Naive thymus-derived CD8-positive, alpha-beta T cell (primary cell): Measurements from ENCODE around the gene CLEC16A. TPM values are rescaled to one million over a fixed set of nuclear protein-coding genes. Genes with fewer than 3 reads are reported as not detected.

Source experiments
- ATAC-seq, 2 donors: fragments of 150-1000 bp; cut with Tn5 transposase in 1 of 2; sonication (Bioruptor Pico), chemical (Tn5 transposase) in 1 of 2; 1 replicate in 1 of 2; 2 replicates in 1 of 2; pipeline ENCODE4 v1.10.0; 2021; ENCODE audit warnings: mild to moderate bottlenecking in 2 of 2, moderate library complexity in 2 of 2
- POLR2A ChIA-PET: fragments of 350-600 bp; sonication (Branson Sonifier 250); formaldehyde crosslinking; loops from one replicate; lab custom pipeline; 2021; ENCODE audit warnings: antibody characterized with exemption; lab: Charles Lee
- DNase-seq, 10 donors: peaks; one replicate each; pipeline versions ENCODE4 v3.0.0 to v3.0.0-alpha.2; 2020 to 2022
- H3K27ac Mint-ChIP-seq, 10 donors: one replicate each; pipeline ENCODE4 v1.8.0; 2020 to 2022; ENCODE audit warnings: mild to moderate bottlenecking in 10 of 10, mixed read lengths in 10 of 10, moderate library complexity in 4 of 10, inconsistent platforms in 1 of 10
- H3K27me3 Mint-ChIP-seq, 5 donors: one replicate each; pipeline ENCODE4 v1.8.0; 2021 to 2022; ENCODE audit warnings: mixed read lengths in 5 of 5
- H3K36me3 Mint-ChIP-seq, 3 donors: one replicate each; pipeline ENCODE4 v1.8.0; 2020 to 2022; ENCODE audit warnings: mixed read lengths in 3 of 3, mild to moderate bottlenecking in 2 of 3, inconsistent platforms in 1 of 3
- H3K4me1 Mint-ChIP-seq, 4 donors: one replicate each; pipeline ENCODE4 v1.8.0; 2021 to 2022; ENCODE audit warnings: mixed read lengths in 4 of 4
- H3K4me3 Mint-ChIP-seq, 10 donors: one replicate each; pipeline ENCODE4 v1.8.0; 2020 to 2022; ENCODE audit warnings: mild to moderate bottlenecking in 10 of 10, mixed read lengths in 10 of 10, moderate library complexity in 6 of 10, inconsistent platforms in 1 of 10
- H3K9me3 Mint-ChIP-seq, 9 donors: one replicate each; pipeline ENCODE4 v1.8.0; 2020 to 2022; ENCODE audit warnings: mixed read lengths in 9 of 9, mild to moderate bottlenecking in 3 of 9, inconsistent platforms in 1 of 9, moderate library complexity in 1 of 9
- polyA plus RNA-seq, 3 donors: library from polyadenylated mRNA; unstranded; fragments of 300-500 nt; fragmentation: Illumina TruSeq; gene quantifications; one replicate each; pipeline ENCODE4 v1.2.3, GENCODE V29; 2021
- total RNA-seq, 8 experiments: library from RNA in 2 of 8; stranded (reverse) in 2 of 8; gene quantifications; one replicate each; pipeline ENCODE4 v1.2.3 and lab custom pipeline; 2021 to 2026

The CLEC16A gene
- total and polyA plus RNA-seq, 5 experiments from 2014 or later: 8.5 to 28.8 (median 19.4) TPM

GRCh38 chr16:11033629-11034420 lies 89.5 kb downstream of the CLEC16A start:
- POLR2A ChIA-PET: interaction anchor here (0.6 to 0.8 kb wide), 3 partner anchors 19 to 218 kb away, joined by 3 read pairs; no protein-coding TSS in a partner anchor
- no peaks in the 10 kb centered on the region for H3K27me3 Mint-ChIP-seq
- peaks cover 11 to 83% (median 41%) of the 10 kb centered on the region in 3 donors for H3K36me3 Mint-ChIP-seq
- peaks cover 0 to 12% (median 7%) of the 10 kb centered on the region in 9 donors for H3K9me3 Mint-ChIP-seq
- no peak for DNase-seq
- no peak for ATAC-seq
- H3K27ac Mint-ChIP-seq: peak overlapping the region in 1 of 10 donors; percentile 40
- H3K4me3 Mint-ChIP-seq: no peak overlapping the region
- H3K4me1 Mint-ChIP-seq: peaks cover 0 to 10% (median 0%) of the 10 kb centered on the region in 4 donors

- DNase-seq: no peak
- POLR2A ChIA-PET: interaction anchor here (0.6 to 0.8 kb wide), 2 partner anchors 20 to 217 kb away, joined by 3 read pairs; no protein-coding TSS in a partner anchor
- ATAC-seq: no peak
- Mint-ChIP-seq H3K27me3 (no peaks in the 10 kb centered on the region), H3K9me3 (peaks cover 0 to 5% (median under 1%) of the 10 kb centered on the region in 9 donors), H3K36me3 (peaks cover 5 to 81% (median 36%) of the 10 kb centered on the region in 3 donors), H3K27ac (no peak overlapping the region), H3K4me1 (peaks cover 0 to 7% (median 0%) of the 10 kb centered on the region in 4 donors), H3K4me3 (no peak overlapping the region)
Observed at GRCh38 chr16:11034481-11034931, 90.1 kb downstream of the CLEC16A start.

GRCh38 chr16:11035096-11035495 lies 90.7 kb downstream of the CLEC16A start:
- H3K4me3 Mint-ChIP-seq: no peak overlapping the region
- POLR2A ChIA-PET: no interaction called here
- H3K36me3 Mint-ChIP-seq: peaks cover 0 to 81% (median 37%) of the 10 kb centered on the region in 3 donors
- no peaks in the 10 kb centered on the region for H3K9me3 Mint-ChIP-seq
- DNase-seq: no peak
- H3K27me3 Mint-ChIP-seq: no peaks in the 10 kb centered on the region
- H3K4me1 Mint-ChIP-seq: peaks cover 0 to 8% (median 0%) of the 10 kb centered on the region in 4 donors
- no peak overlapping the region for H3K27ac Mint-ChIP-seq
- ATAC-seq: no peak

GRCh38 chr16:11036040-11036439 lies 91.7 kb downstream of the CLEC16A start:
- Mint-ChIP-seq H3K36me3 (peaks cover 0 to 82% (median 38%) of the 10 kb centered on the region in 3 donors), H3K27me3 (no peaks in the 10 kb centered on the region), H3K27ac (peak overlapping the region in 4 of 10 donors; percentile 21 to 79 (median 73)), H3K4me3 (no peak overlapping the region), H3K4me1 (peaks cover 0 to 9% (median 0%) of the 10 kb centered on the region in 4 donors), H3K9me3 (no peaks in the 10 kb centered on the region)
- DNase-seq: no peak
- no peak for ATAC-seq
- POLR2A ChIA-PET: interaction anchor here (0.6 kb wide), 1 partner anchor 219 kb away, joined by 3 read pairs; no protein-coding TSS in a partner anchor

- ATAC-seq: no peak
- H3K4me3 Mint-ChIP-seq: no peak overlapping the region
- no peaks in the 10 kb centered on the region for H3K27me3 Mint-ChIP-seq
- H3K4me1 Mint-ChIP-seq: peaks cover 0 to 9% (median 0%) of the 10 kb centered on the region in 4 donors
- no peaks in the 10 kb centered on the region for H3K9me3 Mint-ChIP-seq
- no peak for DNase-seq
- POLR2A ChIA-PET: no interaction called here
- H3K36me3 Mint-ChIP-seq: peaks cover 0 to 84% (median 37%) of the 10 kb centered on the region in 3 donors
- H3K27ac Mint-ChIP-seq: peak overlapping the region in 1 of 10 donors; percentile 24
Observed at GRCh38 chr16:11036868-11037410, 92.6 kb downstream of the CLEC16A start.

GRCh38 chr16:11038305-11038704 lies 93.9 kb downstream of the CLEC16A start:
- H3K27ac Mint-ChIP-seq: no peak overlapping the region

GRCh38 chr16:11038777-11039176 lies 94.4 kb downstream of the CLEC16A start:
- DNase-seq (no peak), ATAC-seq (no peak)
- Mint-ChIP-seq H3K27ac (peak overlapping the region in 2 of 10 donors; percentile 4 to 24), H3K36me3 (peaks cover 0 to 88% (median 37%) of the 10 kb centered on the region in 3 donors), H3K27me3 (no peaks in the 10 kb centered on the region), H3K4me3 (no peak overlapping the region), H3K9me3 (no peaks in the 10 kb centered on the region), H3K4me1 (peaks cover 0 to 6% (median 0%) of the 10 kb centered on the region in 4 donors)
- POLR2A ChIA-PET: no interaction called here

More at GRCh38 chr16:11038305-11038704, 93.9 kb downstream of the CLEC16A start:
- POLR2A ChIA-PET: no interaction called here
- Mint-ChIP-seq H3K27me3 (no peaks in the 10 kb centered on the region), H3K9me3 (no peaks in the 10 kb centered on the region), H3K36me3 (peaks cover 0 to 87% (median 33%) of the 10 kb centered on the region in 3 donors), H3K4me3 (no peak overlapping the region), H3K4me1 (peaks cover 0 to 6% (median 0%) of the 10 kb centered on the region in 4 donors)
- ATAC-seq (no peak), DNase-seq (no peak)

GRCh38 chr16:11039726-11040125 lies 95.4 kb downstream of the CLEC16A start:
- DNase-seq: no peak
- ATAC-seq: no peak
- no peaks in the 10 kb centered on the region for H3K9me3 Mint-ChIP-seq
- no peak overlapping the region for H3K27ac Mint-ChIP-seq
- POLR2A ChIA-PET: no interaction called here
- H3K4me3 Mint-ChIP-seq: no peak overlapping the region
- H3K36me3 Mint-ChIP-seq: peaks cover 0 to 87% (median 39%) of the 10 kb centered on the region in 3 donors
- H3K4me1 Mint-ChIP-seq: peaks cover 0 to 3% (median 0%) of the 10 kb centered on the region in 4 donors
- H3K27me3 Mint-ChIP-seq: no peaks in the 10 kb centered on the region

GRCh38 chr16:11042191-11042590 lies 97.8 kb downstream of the CLEC16A start:
- no peak for ATAC-seq
- H3K27ac Mint-ChIP-seq: no peak overlapping the region
- POLR2A ChIA-PET: no interaction called here
- no peaks in the 10 kb centered on the region for H3K27me3 Mint-ChIP-seq
- no peaks in the 10 kb centered on the region for H3K9me3 Mint-ChIP-seq
- DNase-seq: no peak
- peaks cover 0 to 87% (median 48%) of the 10 kb centered on the region in 3 donors for H3K36me3 Mint-ChIP-seq
- H3K4me3 Mint-ChIP-seq: no peak overlapping the region
- peaks cover 0 to 3% (median 0%) of the 10 kb centered on the region in 4 donors for H3K4me1 Mint-ChIP-seq

GRCh38 chr16:11045441-11045840 lies 101.1 kb downstream of the CLEC16A start:
- Mint-ChIP-seq H3K36me3 (peaks cover 0 to 79% (median 39%) of the 10 kb centered on the region in 3 donors), H3K27me3 (no peaks in the 10 kb centered on the region), H3K4me3 (no peak overlapping the region), H3K27ac (no peak overlapping the region), H3K4me1 (peaks cover 0 to 5% (median 1%) of the 10 kb centered on the region in 4 donors), H3K9me3 (no peaks in the 10 kb centered on the region)
- DNase-seq (no peak), ATAC-seq (no peak)
- POLR2A ChIA-PET: no interaction called here

- no peak for DNase-seq
- peak overlapping the region in 2 of 10 donors; percentile 21 to 55 for H3K27ac Mint-ChIP-seq
- POLR2A ChIA-PET: no interaction called here
- no peak overlapping the region for H3K4me3 Mint-ChIP-seq
- no peaks in the 10 kb centered on the region for H3K9me3 Mint-ChIP-seq
- no peak for ATAC-seq
- H3K4me1 Mint-ChIP-seq: peaks cover 0 to 9% (median 3%) of the 10 kb centered on the region in 4 donors
- peaks cover 0 to 75% (median 36%) of the 10 kb centered on the region in 3 donors for H3K36me3 Mint-ChIP-seq
- H3K27me3 Mint-ChIP-seq: no peaks in the 10 kb centered on the region
Observed at GRCh38 chr16:11045846-11046245, 101.5 kb downstream of the CLEC16A start.

- Mint-ChIP-seq H3K36me3 (peaks cover 0 to 71% (median 33%) of the 10 kb centered on the region in 3 donors), H3K9me3 (no peaks in the 10 kb centered on the region), H3K4me1 (peaks cover 3 to 14% (median 7%) of the 10 kb centered on the region in 4 donors), H3K27ac (no peak overlapping the region), H3K4me3 (no peak overlapping the region), H3K27me3 (no peaks in the 10 kb centered on the region)
- POLR2A ChIA-PET: no interaction called here
- no peak for DNase-seq
- no peak for ATAC-seq
Observed at GRCh38 chr16:11046382-11046931, 102.1 kb downstream of the CLEC16A start.
